8988T (cell line): Measurements from ENCODE around the gene UBE2I.
"Not testable (repeated sequence)": the region's sequence is repeated elsewhere in the genome, so short reads cannot be mapped to it uniquely, and the experiment has no call there.

Experiments used
- DNase-seq: peaks from one replicate; pipeline ENCODE4 v3.0.0; 2011

UBE2I gene

DNA sequence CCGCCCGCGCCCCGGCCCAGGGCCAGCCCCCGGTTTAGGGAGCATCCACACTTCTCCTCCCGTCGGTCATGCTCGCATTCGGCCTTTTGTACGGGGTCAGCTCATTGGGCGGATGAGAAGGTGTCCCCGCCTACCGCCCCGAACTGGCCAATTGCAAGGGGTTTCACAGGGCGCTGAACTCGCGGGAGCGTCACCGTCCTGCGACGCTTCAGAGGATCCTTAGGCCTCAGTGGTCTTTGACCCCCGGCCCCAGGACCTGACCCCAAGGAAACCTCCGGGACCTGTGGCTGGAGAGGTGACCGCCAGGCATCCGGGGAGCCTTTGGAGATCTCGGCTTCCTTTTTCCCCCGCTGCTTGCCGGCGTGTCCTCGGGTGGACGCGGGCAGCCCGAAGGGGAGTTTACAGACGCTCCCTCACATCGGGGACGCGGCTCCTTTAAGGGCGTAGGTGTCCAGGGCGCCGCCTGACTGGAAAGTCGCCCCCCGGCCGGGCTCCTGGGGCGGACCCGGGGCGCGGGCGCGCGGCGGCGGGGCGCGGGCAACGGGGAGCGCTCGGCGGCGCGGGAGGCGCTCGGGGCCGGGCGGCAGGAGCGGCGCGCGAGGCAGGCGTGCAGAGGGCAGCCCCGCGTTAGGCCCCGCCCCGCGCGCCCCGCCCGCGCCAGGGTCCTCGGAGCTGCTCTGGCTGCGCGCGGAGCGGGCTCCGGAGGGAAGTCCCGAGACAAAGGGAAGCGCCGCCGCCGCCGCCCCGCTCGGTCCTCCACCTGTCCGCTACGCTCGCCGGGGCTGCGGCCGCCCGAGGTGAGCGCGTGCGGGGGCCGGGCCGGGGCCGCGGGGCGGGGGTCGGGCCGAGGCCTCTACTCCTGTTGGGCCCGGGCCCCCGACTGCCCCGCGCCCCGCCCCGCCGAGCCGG, at the start of gene UBE2I:
TSS of gene UBE2I (plus strand) at position 660 of the 909 bp plus-strand sequence. CDS start 4,395 bp downstream, outside the sequence.
- peak; percentile 82 for DNase-seq

DNA sequence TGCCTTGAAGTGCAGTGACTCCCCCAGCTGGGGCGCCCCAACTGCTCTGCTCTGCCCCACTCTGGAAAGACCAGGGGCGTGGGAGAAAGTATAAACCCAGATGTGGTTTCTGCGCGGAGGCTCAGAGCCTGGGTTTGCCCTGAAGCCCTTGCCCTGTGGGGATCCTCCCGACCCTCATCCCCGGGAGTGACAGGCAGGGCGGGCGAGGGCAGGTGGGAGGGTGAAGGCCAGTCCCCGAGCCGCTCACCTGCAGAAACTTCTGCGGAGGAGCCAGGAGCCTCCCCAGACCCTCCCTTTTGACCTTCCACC, 49.7 kb upstream of the UBE2I start:
- no peak for DNase-seq

DNA sequence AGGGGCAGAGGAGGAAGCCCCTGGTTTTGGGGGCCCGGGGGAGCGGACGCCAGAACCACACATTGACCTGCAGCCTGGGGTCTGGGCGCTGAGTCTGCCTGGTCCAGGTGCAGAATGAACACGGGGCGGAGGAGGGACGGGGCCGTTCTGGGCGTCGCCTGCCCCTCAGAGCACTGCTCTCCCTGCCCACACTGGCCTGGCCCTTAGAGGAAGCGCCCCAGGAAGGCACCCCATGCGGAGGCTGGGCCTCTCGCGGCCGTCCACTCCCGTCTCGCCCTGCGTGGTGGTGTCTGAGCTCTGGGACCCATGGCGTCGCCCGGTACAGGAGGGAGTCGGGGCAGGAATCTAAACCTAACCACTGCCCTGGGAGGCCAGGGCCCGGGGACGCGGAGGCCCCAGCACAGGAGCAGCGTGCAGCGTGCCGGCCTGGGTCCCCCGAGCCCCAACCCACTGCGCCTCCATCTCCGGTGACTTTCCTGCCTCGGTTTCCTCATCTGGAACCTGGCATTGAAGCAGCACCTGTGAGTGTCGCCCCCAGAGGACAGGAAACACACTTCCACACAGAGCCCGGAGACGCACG, 49.2 kb upstream of the UBE2I start:
- no peak for DNase-seq

DNA sequence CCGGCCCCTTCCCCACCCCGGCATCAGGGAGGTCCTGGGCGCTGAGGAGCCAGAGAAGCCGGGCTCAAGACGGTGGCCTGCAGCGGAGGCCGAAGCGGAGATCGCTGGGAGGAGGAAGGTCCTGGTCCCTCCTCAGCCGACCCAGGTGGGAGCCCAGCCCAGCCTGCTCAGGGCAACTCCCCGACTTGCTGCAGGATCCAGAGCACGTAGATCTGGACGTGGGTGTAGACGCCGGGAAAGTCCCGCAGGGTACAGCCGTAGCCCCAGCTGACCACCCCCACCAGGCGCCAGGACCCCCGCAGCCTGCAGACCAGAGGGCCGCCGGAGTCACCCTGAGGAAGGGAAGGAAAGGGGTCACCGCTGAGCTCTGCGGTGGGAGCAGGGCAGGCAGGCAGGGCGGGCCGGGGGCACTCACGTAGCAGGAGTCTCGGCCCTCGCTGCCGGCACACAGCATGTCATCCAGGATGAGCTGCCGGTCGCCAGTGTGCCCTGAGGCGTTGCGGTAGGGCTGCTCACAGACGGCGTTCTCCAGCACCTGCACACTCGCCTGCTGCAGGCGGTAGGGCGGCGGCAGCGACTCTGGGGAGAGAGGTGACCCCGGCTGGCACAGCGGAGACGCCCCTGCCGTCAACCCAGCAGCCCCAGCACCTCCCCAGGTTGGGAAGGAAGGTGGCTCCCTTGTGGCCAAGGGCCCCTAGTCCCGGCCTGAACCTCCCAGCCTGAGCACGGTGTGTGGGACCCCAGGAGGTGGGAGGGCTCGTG, 48.1 kb upstream of the UBE2I start:
- DNase-seq, result no peak

DNA sequence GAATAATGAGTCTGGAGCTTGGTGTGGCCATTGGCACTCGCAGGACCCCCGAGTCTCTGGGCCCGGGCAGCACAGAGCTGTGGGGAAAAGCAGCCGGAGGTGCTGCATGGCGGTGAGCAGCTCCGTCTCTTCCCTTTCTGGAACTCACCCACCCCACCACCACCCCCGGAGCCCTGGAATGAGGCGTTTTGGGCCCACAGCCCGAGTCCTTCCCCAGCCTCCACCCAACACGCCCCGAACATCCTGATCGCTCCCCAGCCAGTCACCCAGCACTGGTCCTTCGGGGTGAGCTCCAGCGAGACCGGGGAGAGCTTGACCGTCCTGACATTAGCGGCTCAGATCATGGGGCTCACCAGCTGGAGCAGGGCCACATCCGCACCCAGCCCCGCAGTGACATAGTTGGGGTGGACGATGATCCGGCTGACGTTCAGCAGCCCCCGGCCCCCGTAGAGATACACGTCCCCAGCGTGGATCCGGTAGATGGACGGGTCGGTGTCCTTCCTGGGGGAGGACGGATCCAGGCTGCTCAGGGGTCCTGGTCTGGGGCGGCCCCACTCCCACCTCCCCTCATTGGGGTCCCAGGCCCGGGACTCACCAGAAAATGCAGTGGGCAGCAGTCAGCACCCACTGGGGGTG, 47.1 kb upstream of the UBE2I start:
- DNase-seq, result no peak

DNA sequence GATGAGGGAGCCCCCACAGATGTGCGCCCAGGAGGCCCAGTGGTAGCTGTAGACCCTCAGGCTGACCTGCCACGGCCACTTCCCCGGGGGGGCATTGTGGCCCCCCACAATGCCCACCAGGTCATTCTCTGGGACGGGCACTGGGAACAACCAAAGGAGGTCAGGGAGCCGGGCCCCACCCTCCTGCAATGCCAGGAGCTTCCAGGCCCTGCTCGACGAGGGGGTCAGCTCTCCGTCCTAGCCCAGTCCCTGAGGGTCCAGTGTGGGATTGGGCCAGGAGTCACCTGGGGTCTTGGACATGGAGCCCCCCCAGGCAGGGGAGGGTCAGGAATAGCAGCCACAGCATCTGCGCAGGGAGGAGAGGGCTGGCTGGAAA, 46.6 kb upstream of the UBE2I start:
- no peak for DNase-seq

DNA sequence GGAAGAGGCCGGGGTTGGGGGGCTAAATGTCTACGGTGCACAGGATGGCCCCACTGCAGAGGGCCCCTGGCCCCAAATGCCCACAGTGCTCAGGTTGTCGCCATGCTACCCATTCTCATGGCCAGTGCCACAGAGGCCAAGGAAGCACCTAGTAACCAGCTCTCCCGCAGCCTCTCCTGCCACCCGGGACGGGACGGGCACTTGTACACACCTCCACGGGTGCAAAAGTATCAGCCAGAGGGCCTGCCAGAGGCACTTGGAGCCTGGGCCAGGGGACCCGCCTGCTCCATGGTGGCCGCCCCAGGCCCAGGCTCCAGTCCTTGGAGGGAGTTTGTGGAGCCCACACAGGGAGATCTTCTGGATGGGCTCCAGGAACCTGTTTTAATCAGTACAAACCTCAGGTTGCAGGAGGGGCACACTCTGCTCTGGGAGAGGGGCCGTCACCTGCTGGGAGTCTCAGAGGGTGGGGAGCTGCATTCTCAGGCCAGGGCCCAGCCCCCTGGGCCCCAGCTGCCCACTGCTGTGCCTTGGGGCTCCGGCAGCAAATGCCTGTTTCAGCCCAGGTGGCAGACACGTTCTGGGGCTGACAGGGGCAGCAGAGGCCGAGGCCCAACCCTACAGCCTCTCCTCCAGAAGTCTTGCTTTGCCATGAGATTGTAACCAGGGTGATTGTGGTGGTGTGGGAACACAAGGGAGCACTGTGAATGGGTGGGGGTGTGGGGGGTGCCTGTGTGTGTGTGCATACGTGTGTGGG, 45.7 kb upstream of the UBE2I start:
- DNase-seq, result no peak

DNA sequence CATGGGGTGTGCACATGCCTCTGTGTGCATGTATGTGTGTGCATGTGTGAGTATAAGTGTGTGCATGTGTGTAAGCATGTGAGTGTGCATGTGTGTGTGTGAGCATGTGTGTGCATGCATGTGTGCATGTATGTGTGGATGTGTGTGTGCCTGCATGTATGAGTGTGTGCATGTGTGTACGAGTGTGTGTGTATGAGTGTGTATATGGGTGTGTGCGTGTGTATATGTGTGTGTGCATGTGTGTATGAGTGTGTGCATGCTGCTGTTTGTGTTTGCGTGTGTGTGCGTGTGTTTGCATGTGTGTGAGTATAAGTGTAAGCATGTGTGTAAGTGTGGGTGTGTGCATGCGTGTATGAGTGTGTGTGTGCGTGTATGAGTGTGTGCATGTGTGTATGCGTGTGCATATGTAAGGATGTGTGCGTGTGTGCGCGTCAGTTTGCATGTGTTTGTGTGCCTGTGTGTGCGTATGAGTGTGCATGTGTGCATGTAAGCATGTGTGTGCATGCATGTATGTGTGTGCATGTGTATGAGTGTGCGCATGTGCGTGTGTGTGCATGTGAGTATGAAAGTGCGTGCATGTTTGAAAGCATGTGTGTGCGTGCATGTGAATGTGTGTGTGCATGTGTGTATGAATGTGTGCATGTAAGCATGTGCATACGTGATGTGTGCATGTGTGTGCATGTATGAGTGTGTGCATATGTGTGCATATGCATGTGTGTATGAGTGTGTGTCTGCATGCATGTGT, 44.9 kb upstream of the UBE2I start:
- DNase-seq, result no peak

DNA sequence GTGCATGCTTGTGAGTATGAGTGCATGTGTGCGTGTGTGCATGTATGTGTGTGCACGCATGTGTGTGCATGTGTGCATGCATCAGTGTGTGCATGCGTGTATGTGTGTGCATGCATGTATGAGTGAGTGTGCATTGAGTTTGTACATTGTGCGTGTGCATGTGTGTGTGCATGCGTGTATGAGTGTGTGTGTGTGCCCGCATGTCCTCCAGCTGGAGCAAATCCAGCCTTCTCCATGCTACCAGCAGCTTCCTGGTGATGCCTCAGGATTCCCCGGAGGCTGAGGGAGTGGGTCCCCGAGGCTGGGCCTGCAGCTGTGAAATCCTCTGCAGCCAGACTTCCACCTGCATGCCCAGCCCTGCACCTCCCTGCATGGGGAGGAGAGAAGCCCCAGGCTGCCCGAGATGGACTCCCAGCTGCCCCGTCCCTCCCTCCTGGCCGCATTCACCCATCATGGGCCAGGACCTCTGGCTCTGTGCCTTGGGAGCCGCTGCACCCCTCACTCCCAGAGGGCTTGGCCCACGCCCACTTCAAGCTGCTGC, 44.3 kb upstream of the UBE2I start:
- DNase-seq, result no peak

DNA sequence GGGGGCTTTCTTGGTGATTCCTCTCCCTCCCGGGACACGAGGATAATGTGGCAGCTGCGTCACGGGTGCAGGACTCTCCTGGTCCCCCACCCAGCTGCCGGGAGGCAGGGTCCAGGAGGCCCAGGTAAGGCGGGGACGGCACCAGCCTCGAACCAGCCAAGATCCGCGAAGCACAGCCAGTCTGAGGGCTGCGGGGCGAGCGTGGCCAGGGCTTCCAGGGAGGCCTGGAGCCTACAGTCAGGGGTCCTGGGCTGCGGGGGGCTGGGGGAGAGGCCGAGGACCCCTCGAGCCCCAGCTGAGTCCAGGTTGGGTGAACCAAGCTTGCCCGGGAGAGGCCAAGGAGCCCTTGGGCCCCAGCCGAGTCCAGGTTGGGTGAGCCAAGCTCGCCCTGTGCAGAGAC, 43.6 kb upstream of the UBE2I start:
- no peak for DNase-seq

DNA sequence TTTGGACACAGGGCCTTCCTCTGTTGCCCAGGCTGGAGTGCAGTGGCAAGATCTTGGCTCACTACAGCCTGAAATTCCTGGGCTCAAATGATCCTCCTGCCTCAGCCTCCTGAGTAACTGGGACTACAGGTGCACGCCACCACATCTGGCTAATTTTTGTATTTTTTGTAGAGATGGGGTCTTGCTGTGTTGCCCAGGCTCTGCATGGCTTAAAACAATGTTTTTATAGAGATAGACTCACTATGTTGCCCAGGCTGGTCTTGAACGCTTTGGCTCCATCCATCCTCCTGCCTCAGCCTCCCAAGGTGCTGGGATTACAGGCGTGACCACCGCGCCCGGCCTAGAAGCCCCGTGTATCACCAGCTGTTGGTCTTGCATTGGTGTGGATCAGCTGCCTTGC, 40.0 kb upstream of the UBE2I start:
- not testable (repeated sequence) for DNase-seq

DNA sequence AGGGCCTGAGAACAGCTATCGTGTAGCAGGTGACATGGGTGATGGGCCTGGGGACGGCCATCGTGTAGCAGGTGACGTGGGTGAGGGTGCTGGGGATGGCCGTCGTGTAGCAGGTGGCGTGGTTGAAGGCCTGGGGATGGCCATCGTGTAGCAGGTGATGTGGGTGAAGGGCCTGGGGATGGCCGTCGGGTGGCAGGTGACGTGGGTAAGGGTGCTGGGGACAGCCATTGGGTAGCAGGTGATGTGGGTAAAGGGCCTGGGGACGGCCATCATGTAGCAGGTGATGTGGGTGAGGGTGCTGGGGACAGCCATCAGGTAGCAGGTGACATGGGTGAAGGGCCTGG, 38.1 kb upstream of the UBE2I start:
- DNase-seq, result no peak

DNA sequence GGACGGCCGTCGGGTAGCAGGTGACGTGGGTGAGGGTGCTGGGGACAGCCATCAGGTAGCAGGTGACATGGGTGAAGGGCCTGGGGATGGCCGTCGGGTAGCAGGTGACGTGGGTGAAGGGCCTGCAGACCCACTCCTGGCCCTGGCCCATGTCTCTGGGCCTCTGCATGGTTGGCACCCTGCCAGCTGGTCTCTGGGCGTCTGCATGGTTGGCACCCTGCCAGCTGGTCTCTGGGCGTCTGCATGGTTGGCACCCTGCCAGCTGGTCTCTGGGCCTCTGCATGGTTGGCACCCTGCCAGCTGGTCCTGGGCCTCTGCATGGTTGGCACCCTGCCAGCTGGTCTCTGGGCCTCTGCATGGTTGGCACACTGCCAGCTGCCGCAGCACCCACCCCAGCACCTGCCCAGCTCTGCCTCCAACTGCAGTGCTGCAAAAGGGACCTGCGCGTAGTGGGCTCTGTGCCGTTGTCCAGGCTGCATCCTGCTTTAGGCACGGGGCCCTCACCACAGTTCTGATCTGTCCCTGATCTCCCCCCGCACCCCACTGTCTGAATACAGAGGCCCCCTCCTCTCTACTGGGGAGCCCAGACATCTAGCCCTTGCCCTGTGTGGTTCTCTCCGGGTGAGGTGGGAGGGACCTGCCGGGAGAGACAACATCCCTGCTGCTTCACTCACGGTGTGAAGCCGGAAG, 37.6 kb upstream of the UBE2I start:
- DNase-seq, result not testable (repeated sequence)

DNA sequence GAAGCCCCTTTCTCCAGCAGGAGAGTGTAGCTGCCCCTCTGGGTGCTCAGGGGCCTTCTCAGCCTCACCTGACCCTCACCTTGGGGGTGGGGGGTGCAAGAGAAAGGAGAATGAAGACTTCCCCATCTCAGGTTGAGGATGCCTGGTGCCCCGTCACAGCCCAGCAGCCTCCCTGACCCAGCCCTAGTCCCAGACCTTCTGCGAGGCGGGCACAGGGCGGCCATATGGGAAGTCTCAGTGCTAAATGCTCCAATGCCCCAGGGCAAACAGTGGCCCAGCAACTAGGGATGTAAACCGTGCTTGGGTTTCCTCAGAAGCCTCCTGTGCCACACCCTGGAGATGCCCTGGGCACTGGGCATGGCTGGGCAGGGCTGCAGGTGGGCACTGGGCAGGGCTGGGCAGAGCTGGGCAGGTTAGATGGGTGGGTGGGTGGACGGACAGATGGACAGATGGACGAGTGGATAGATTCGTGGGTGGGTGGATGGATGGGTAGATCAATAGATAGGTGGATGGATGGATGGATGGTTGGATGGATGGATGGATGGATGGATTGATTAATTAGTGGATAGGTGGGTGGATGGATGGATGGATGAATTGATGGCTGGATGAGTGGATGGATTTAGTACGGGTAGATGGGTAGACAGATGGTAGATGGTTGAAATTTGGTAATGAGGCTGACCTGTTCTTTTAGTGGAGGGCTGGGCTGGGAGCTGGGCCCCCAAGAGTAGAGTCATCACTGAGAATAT, 36.8 kb upstream of the UBE2I start:
- DNase-seq, result no peak

DNA sequence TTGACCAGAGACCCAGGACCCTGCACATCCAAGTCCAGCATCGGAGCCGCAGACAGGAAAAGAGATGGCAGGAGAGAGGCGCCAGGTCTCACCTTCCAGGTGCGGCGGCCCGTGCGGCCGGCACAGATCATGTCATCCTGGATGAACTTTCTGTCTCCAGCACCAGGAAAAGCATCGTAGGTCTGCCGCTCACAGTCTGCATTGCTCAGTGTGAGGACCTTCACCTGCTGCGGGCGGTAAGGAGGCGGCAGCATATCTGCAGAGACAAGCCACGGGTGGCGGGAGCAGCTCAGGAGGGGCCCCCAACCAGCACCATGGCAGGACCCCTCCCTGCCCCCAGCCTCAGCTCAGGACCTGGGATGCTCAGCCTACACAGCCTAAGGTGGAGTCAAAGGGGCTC, 35.6 kb upstream of the UBE2I start:
- no peak for DNase-seq

DNA sequence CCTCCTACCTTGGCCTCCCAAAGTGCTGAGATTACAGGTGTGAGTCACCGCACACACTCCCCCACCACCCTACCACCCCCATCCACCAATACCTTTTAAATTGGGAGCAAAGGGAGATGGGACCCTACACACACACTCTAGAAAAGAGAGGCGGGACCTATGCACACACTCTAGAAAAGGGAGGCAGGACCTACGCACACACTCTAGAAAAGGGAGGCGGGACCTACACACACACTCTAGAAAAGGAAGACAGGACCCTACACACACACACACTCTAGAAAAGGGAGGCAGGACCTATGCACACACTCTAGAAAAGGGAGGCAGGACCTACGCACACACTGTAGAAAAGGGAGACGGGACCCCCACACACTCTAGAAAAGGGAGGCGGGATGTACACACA, 34.7 kb upstream of the UBE2I start:
- DNase-seq, result no peak

DNA sequence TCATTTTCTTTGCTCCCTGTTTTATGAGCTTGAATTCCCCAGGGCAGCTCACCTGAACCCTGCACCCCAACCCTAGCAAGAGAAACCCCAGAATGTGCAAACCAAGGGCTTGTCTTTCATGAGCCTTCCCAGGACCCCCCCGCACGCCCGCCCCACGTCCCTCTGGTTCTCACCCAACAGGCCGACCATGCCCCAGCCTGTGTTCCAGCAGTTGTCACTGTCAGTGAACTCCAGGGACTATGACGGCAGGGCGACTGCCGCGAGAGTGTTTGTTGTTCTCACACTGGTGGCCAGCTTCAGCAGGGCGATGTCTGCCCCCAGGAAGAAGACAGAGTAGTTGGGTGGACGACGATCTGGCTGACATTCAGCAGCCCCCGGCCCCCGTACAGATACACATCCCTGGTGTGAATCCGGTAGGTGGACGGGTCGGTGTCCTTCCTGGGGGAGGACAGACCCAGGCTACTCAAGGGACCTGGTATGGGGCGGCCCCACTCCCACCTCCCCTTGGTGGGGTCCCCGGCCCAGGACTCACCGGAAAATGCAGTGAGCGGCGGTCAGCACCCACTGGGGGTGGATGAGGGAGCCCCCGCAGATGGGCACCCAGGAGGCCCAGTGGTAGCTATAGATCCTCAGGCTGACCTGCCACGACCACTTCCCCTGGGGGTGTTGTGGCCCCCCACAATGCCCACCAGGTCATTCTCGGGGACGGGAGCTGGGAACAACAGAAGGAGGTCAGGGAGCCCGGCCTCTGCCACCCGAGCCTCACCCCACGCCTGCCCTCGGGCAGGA, 33.5 kb upstream of the UBE2I start:
- DNase-seq, result no peak

DNA sequence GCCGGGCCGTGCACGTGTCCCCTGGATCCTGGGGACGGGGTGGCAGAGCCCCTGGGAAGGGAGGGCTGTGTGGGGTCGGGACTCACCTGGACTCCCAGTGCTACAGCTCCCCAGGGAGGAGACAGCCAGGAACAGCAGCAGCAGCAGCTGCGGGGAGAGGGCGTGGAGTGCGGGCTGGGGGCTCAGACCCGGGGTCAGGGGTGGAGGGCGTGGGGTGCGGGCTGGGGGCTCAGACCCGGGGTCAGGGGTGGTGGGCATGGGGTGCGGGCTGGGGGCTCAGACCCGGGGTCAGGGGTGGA, 32.9 kb upstream of the UBE2I start:
- DNase-seq, result no peak

DNA sequence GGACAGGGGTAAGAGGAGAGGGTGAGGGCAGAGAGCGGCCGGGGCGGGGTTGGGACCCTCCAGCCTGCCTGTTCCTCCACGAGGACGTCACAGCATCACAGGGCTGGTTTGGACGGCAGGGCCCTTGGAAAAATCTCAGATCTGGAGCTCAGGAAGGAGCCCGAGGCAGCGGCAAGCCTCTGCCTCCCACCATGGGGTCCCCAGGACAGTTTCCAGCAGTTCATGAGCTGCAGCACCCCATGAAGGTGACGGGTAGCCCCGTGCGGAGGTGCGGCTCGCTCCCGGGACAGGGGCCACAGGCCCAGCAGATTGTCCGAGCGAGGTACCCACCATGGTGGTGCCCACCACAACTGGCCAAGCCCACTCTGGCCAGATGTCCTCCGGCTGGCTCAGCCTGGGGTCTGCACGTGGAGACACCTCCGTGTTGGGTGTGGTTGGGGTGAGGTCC, 32.3 kb upstream of the UBE2I start:
- DNase-seq, result no peak
